K562 (cell line): ENCODE results near the gene LYPD5. TPM values are rescaled to one million over a fixed set of nuclear protein-coding genes. Genes with fewer than 3 reads are reported as not detected.

Experiments
- ARNT ChIP-seq, 2 experiments: fragments of 450-650 bp; IDR thresholded peaks; 2 replicates each; pipeline ENCODE4 v1.6.1; 2016; ENCODE audit warnings: mild to moderate bottlenecking in 1 of 2
- ETV1 ChIP-seq: fragments of 450-650 bp; conservative IDR thresholded peaks from 2 replicates; pipeline ENCODE4 v1.6.1; 2016; ENCODE audit warnings: missing genetic modification characterization, control low read depth, low read depth, missing compliant biosample characterization
- IRF2 ChIP-seq: sonication (generic); formaldehyde crosslinking; IDR thresholded peaks from 2 replicates; pipeline ENCODE4 v1.8.1; 2022; ENCODE audit warnings: mild to moderate bottlenecking, missing genetic modification reagents
- JUND ChIP-seq, 2 experiments: IDR thresholded peaks; 2 replicates in 1 of 2; 3 replicates in 1 of 2; pipeline ENCODE4 v1.6.1; 2011; ENCODE audit warnings: borderline replicate concordance in 2 of 2, low read depth in 2 of 2, low read length in 2 of 2, improper control_type of control experiment in 1 of 2, missing biosample characterization in 1 of 2, missing genetic modification characterization in 1 of 2, missing genetic modification reagents in 1 of 2
- LCOR ChIP-seq: sonication (generic); formaldehyde crosslinking; IDR thresholded peaks from 2 replicates; pipeline ENCODE4 v1.8.0; 2022; ENCODE audit warnings: mild to moderate bottlenecking, missing genetic modification reagents
- NR2C2 ChIP-seq, 2 experiments: fragments of 200-800 bp in 1 of 2; sonication (Bioruptor generic) in 1 of 2; sonication (generic) in 1 of 2; formaldehyde crosslinking in 1 of 2; IDR thresholded peaks; 2 replicates each; pipeline versions ENCODE4 v1.6.1 to v1.8.0; 2016 to 2022; ENCODE audit warnings: mild to moderate bottlenecking in 1 of 2, missing compliant biosample characterization in 1 of 2, missing genetic modification characterization in 1 of 2, missing genetic modification reagents in 1 of 2
- NR2F6 ChIP-seq: fragments of 450-650 bp; formaldehyde crosslinking; IDR thresholded peaks from 2 replicates; pipeline ENCODE4 v1.4.0; 2020; ENCODE audit warnings: mild to moderate bottlenecking
- PHF21A ChIP-seq: fragments of 450-650 bp; IDR thresholded peaks from 2 replicates; pipeline ENCODE4 v1.6.1; 2017; ENCODE audit warnings: low read depth, borderline replicate concordance
- POLR2AphosphoS2 ChIP-seq: IDR thresholded peaks from 2 replicates; pipeline ENCODE4 v1.6.1; 2012; ENCODE audit warnings: low read length, improper control_type of control experiment
- RBM25 ChIP-seq: fragments of 200-400 bp; formaldehyde crosslinking; IDR thresholded peaks from 2 replicates; pipeline ENCODE4 v1.6.1; 2018; ENCODE audit warnings: low read length, low read depth, moderate library complexity; ENCODE audit not compliant: severe bottlenecking
- RFX7 ChIP-seq: fragments of 250-450 bp; sonication (Bioruptor Pico); IDR thresholded peaks from 2 replicates; pipeline ENCODE4 v1.5.1; 2021; ENCODE audit warnings: mild to moderate bottlenecking
- RUNX1 ChIP-seq: sonication (generic); IDR thresholded peaks from 2 replicates; pipeline ENCODE4 v1.6.1; 2016; ENCODE audit warnings: antibody characterized with exemption, low read depth
- ZBTB1 ChIP-seq: sonication (generic); formaldehyde crosslinking; IDR thresholded peaks from 2 replicates; pipeline ENCODE4 v1.8.1; 2023; ENCODE audit warnings: missing genetic modification reagents, low read depth, mild to moderate bottlenecking, borderline replicate concordance
- ZNF282 ChIP-seq: sonication (generic); formaldehyde crosslinking; IDR thresholded peaks from 2 replicates; pipeline ENCODE4 v1.8.1; 2023; ENCODE audit warnings: missing genetic modification reagents
- ZSCAN29 ChIP-seq: fragments of 450-650 bp; IDR thresholded peaks from 2 replicates; pipeline ENCODE4 v1.6.1; 2017
- polyA plus RNA-seq, 8 experiments: library from polyadenylated mRNA; depleted of rRNA in 4 of 8; stranded (reverse) in 5 of 8; unstranded in 3 of 8; fragments of >200 nt; fragmentation: Nextera tagmentation in 2 of 8; fragmentation: Illumina TruSeq in 1 of 8; extraction: Ambion mirVana in 2 of 8; extraction: Trizol in 1 of 8; gene quantifications; 2 replicates each; pipeline versions ENCODE4 v1.2.1 to v1.2.3, GENCODE V29; 2011 to 2014; ENCODE audit warnings: inconsistent platforms in 1 of 8, missing spikeins in 1 of 8
- total RNA-seq, 7 experiments: library from RNA; depleted of rRNA in 6 of 7; stranded (reverse); fragments of >200 nt in 6 of 7; fragmentation: Illumina TruSeq in 2 of 7; extraction: Trizol in 2 of 7; gene quantifications; 2 replicates each; pipeline versions ENCODE4 v1.2.1 to v1.2.3, GENCODE V29; 2011 to 2021; ENCODE audit warnings: low replicate concordance in 1 of 7
- TF ChIP-seq, protein P1 (sequence below), 2 experiments: fragments of 450-650 bp; IDR thresholded peaks; 2 replicates each; pipeline ENCODE4 v1.6.1; 2016
- TF ChIP-seq, protein P2 (sequence below): fragments of 250-450 bp; sonication (Bioruptor Pico); IDR thresholded peaks from 2 replicates; pipeline ENCODE4 v1.8.0; 2022; ENCODE audit warnings: moderate library complexity, mild to moderate bottlenecking, inconsistent platforms
- TF ChIP-seq, protein P3 (sequence below): fragments of 250-450 bp; sonication (Bioruptor Pico); IDR thresholded peaks from 2 replicates; pipeline ENCODE4 v1.8.0; 2022; ENCODE audit warnings: inconsistent platforms
- TF ChIP-seq, protein P4 (sequence below): sonication (generic); formaldehyde crosslinking; IDR thresholded peaks from 2 replicates; pipeline ENCODE4 v1.8.0; 2022; ENCODE audit warnings: mild to moderate bottlenecking, missing genetic modification reagents

Gene LYPD5
- total and polyA plus RNA-seq, 9 of the 15 experiments (the other 6 are each of a cell fraction or from before 2014, with no cell fraction given), result 0.03 to 0.22 (median 0.10) TPM; not detected in 3

DNA sequence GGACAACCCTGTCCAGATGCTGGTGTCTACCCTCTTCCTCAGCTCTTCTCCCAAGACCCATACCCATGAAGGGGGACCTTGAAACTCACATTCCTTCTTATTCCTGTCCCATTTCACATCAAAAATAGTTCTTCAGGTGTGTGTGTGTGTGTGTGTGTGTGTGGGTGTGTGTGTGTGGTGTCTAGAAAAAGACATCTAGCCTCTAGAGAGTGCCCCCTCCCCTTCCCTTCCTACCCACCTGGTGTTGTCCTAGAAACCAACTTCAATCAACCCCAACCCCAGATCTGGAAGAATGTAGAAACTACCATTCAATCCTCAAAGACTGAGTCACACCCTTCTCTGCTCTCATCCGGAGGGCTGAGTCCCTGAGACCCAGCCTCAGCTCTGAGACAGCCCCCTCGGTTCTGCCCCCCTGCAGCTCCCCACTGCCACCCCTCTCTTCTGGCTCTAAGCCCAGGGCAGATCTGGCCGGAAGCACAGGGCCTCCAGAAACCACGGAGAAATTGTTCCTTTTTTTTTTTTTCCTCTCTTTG lies 25.0 kb downstream of the LYPD5 start (continued):
- TF ChIP-seq JUND (IDR thresholded peaks at IDR 0.05; ENCODE audit: borderline replicate concordance, low read depth, low read length), result 0 out of 2 replicates have a peak, but pooled peaks have one; percentile 5
- peak; percentile 29; the same call in 2 of the 3 replicates for TF ChIP-seq JUND (tag; IDR thresholded peaks at IDR 0.05; ENCODE audit: borderline replicate concordance, low read depth, low read length)
- peak; percentile 46 to 63; a peak in 2 of 4 replicates for TF ChIP-seq ARNT (IDR thresholded peaks at IDR 0.05)
- TF ChIP-seq NR2F6 (CRISPR knock-in tag), result no peak
- TF ChIP-seq, protein P1, sequence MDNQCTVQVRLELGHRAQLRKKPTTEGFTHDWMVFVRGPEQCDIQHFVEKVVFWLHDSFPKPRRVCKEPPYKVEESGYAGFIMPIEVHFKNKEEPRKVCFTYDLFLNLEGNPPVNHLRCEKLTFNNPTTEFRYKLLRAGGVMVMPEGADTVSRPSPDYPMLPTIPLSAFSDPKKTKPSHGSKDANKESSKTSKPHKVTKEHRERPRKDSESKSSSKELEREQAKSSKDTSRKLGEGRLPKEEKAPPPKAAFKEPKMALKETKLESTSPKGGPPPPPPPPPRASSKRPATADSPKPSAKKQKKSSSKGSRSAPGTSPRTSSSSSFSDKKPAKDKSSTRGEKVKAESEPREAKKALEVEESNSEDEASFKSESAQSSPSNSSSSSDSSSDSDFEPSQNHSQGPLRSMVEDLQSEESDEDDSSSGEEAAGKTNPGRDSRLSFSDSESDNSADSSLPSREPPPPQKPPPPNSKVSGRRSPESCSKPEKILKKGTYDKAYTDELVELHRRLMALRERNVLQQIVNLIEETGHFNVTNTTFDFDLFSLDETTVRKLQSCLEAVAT (IDR thresholded peaks at IDR 0.05), result peak in 1 of 2 experiments; percentile 96; a peak in 2 of 4 replicates
- TF ChIP-seq, protein P2, sequence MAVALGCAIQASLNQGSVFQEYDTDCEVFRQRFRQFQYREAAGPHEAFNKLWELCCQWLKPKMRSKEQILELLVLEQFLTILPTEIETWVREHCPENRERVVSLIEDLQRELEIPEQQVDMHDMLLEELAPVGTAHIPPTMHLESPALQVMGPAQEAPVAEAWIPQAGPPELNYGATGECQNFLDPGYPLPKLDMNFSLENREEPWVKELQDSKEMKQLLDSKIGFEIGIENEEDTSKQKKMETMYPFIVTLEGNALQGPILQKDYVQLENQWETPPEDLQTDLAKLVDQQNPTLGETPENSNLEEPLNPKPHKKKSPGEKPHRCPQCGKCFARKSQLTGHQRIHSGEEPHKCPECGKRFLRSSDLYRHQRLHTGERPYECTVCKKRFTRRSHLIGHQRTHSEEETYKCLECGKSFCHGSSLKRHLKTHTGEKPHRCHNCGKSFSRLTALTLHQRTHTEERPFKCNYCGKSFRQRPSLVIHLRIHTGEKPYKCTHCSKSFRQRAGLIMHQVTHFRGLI (CRISPR knock-in tag), result no peak
- no peak for TF ChIP-seq NR2C2 (CRISPR knock-in tag; IDR thresholded peaks at IDR 0.05)
- TF ChIP-seq NR2C2 (tag; IDR thresholded peaks at IDR 0.05), result 0 out of 2 replicates have a peak, but pooled peaks have one; percentile 23
- no peak for TF ChIP-seq ZNF282
- TF ChIP-seq LCOR, result no peak
- TF ChIP-seq POLR2AphosphoS2, result no peak
- peak; percentile 84 for TF ChIP-seq RBM25
- TF ChIP-seq PHF21A, result 0 out of 2 replicates have a peak, but pooled peaks have one; percentile 40
- TF ChIP-seq ZSCAN29, result peak; percentile 64; the same call in 1 of the 2 replicates
- peak; percentile 50; the same call in 1 of the 2 replicates for TF ChIP-seq ETV1 (tag)
- no peak for TF ChIP-seq RFX7 (CRISPR knock-in tag)
- TF ChIP-seq, protein P3, sequence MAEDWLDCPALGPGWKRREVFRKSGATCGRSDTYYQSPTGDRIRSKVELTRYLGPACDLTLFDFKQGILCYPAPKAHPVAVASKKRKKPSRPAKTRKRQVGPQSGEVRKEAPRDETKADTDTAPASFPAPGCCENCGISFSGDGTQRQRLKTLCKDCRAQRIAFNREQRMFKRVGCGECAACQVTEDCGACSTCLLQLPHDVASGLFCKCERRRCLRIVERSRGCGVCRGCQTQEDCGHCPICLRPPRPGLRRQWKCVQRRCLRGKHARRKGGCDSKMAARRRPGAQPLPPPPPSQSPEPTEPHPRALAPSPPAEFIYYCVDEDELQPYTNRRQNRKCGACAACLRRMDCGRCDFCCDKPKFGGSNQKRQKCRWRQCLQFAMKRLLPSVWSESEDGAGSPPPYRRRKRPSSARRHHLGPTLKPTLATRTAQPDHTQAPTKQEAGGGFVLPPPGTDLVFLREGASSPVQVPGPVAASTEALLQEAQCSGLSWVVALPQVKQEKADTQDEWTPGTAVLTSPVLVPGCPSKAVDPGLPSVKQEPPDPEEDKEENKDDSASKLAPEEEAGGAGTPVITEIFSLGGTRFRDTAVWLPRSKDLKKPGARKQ (CRISPR knock-in tag), result no peak
- no peak for TF ChIP-seq IRF2 (CRISPR knock-in tag)
- no peak for TF ChIP-seq RUNX1
- no peak for TF ChIP-seq ZBTB1
- TF ChIP-seq, protein P4, sequence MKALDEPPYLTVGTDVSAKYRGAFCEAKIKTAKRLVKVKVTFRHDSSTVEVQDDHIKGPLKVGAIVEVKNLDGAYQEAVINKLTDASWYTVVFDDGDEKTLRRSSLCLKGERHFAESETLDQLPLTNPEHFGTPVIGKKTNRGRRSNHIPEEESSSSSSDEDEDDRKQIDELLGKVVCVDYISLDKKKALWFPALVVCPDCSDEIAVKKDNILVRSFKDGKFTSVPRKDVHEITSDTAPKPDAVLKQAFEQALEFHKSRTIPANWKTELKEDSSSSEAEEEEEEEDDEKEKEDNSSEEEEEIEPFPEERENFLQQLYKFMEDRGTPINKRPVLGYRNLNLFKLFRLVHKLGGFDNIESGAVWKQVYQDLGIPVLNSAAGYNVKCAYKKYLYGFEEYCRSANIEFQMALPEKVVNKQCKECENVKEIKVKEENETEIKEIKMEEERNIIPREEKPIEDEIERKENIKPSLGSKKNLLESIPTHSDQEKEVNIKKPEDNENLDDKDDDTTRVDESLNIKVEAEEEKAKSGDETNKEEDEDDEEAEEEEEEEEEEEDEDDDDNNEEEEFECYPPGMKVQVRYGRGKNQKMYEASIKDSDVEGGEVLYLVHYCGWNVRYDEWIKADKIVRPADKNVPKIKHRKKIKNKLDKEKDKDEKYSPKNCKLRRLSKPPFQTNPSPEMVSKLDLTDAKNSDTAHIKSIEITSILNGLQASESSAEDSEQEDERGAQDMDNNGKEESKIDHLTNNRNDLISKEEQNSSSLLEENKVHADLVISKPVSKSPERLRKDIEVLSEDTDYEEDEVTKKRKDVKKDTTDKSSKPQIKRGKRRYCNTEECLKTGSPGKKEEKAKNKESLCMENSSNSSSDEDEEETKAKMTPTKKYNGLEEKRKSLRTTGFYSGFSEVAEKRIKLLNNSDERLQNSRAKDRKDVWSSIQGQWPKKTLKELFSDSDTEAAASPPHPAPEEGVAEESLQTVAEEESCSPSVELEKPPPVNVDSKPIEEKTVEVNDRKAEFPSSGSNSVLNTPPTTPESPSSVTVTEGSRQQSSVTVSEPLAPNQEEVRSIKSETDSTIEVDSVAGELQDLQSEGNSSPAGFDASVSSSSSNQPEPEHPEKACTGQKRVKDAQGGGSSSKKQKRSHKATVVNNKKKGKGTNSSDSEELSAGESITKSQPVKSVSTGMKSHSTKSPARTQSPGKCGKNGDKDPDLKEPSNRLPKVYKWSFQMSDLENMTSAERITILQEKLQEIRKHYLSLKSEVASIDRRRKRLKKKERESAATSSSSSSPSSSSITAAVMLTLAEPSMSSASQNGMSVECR (CRISPR knock-in tag), result no peak
